ENCODE data around the gene CFAP97D2. TPM values are rescaled to one million over a fixed set of nuclear protein-coding genes. Genes with fewer than 3 reads are reported as not detected.
"Not testable (repeated sequence)": the region's sequence is repeated elsewhere in the genome, so short reads cannot be mapped to it uniquely, and the experiment has no call there.

Gene CFAP97D2
- total RNA-seq, 4 donors from 2014 or later, result not detected

- intact Hi-C loops (cut with DNase I), result no loop called here
- Histone ChIP-seq H3K4me1 (no peaks in the 10 kb centered on the region), H3K9me3 (no peaks in the 10 kb centered on the region), H3K27me3 (no peaks in the 10 kb centered on the region), H3K4me3 (no peak overlapping the region), H3K27ac (replicated peaks in 1 of 4) (no peak overlapping the region), H3K36me3 (peaks cover 76 to 100% (median 91%) of the 10 kb centered on the region in 4 donors)
- TF ChIP-seq POLR2A (IDR thresholded peaks at IDR 0.05; ENCODE audit: low read depth) (no peak), POLR2AphosphoS5 (IDR thresholded peaks at IDR 0.05) (no peak), EP300 (IDR thresholded peaks at IDR 0.05) (no peak)
- TF ChIP-seq, protein P1, sequence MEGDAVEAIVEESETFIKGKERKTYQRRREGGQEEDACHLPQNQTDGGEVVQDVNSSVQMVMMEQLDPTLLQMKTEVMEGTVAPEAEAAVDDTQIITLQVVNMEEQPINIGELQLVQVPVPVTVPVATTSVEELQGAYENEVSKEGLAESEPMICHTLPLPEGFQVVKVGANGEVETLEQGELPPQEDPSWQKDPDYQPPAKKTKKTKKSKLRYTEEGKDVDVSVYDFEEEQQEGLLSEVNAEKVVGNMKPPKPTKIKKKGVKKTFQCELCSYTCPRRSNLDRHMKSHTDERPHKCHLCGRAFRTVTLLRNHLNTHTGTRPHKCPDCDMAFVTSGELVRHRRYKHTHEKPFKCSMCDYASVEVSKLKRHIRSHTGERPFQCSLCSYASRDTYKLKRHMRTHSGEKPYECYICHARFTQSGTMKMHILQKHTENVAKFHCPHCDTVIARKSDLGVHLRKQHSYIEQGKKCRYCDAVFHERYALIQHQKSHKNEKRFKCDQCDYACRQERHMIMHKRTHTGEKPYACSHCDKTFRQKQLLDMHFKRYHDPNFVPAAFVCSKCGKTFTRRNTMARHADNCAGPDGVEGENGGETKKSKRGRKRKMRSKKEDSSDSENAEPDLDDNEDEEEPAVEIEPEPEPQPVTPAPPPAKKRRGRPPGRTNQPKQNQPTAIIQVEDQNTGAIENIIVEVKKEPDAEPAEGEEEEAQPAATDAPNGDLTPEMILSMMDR (IDR thresholded peaks at IDR 0.05), result no peak
- 84% methylated on average over 3 of the region's 3 CpGs for WGBS
- peak; percentile 4 for DNase-seq (ENCODE audit: extremely low spot score)
Observed at GRCh38 chr13:114260814-114261213, 81.8 kb downstream of the CFAP97D2 start.

DNA sequence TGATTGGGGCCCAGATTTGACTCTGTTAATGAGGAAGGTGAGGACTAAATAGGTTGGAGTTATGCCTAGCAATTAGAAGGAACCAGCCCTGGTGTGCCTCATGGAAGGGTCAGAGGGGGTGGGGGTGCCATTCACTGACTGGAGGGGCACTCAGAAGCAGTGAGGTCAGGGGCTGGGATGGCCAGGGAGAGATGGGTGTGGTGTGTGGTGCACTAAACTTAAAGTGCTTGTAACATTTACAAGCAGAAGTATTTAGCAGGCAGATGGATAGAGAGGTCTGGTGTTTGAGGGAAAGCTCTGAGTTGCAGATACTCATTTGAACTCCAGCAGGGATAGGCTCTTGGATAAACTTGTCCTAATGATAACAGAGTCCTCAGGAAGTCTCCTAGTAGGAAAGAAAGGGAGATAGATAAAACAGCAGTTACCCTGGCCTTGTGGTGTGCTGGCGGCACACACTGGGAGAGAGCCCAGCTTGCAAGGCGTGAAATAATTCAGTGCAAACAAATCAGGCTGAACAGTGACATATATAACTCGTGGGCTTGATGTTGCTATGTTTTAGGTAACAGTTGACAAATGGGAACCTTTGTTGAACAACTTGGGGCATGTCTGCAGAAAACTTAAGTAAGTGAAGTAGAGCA is 82.4 kb downstream of the CFAP97D2 start:
- Histone ChIP-seq H3K27me3 (no peaks in the 10 kb centered on the region), H3K27ac (replicated peaks in 1 of 4) (no peak overlapping the region), H3K4me1 (no peaks in the 10 kb centered on the region), H3K36me3 (peaks cover 82 to 100% (median 94%) of the 10 kb centered on the region in 4 donors), H3K4me3 (no peak overlapping the region), H3K9me3 (no peaks in the 10 kb centered on the region)
- intact Hi-C loops (cut with DNase I), result no loop called here
- TF ChIP-seq, protein P1 (IDR thresholded peaks at IDR 0.05), result no peak
- TF ChIP-seq POLR2AphosphoS5 (IDR thresholded peaks at IDR 0.05), result no peak
- DNase-seq (ENCODE audit: extremely low spot score), result peak; percentile 70
- WGBS, result 60% methylated on average over 3 of the region's 3 CpGs

GRCh38 chr13:114263578-114263977 is 84.5 kb downstream of the CFAP97D2 start:
- no peaks in the 10 kb centered on the region for H3K27me3 ChIP-seq
- no peak for DNase-seq (ENCODE audit: extremely low spot score)
- no peaks in the 10 kb centered on the region for H3K4me1 ChIP-seq
- no peak overlapping the region for H3K4me3 ChIP-seq
- TF ChIP-seq EP300 (IDR thresholded peaks at IDR 0.05) (no peak), POLR2A (IDR thresholded peaks at IDR 0.05; ENCODE audit: low read depth) (no peak), POLR2AphosphoS5 (IDR thresholded peaks at IDR 0.05) (no peak)
- TF ChIP-seq, protein P1 (IDR thresholded peaks at IDR 0.05), result no peak
- intact Hi-C loops (cut with DNase I), result no loop called here
- no peak overlapping the region for H3K27ac ChIP-seq (replicated peaks in 1 of 4)
- WGBS, result 78% methylated on average over 5 of the region's 5 CpGs
- peaks cover 71 to 100% (median 96%) of the 10 kb centered on the region in 4 donors for H3K36me3 ChIP-seq
- no peaks in the 10 kb centered on the region for H3K9me3 ChIP-seq

DNA sequence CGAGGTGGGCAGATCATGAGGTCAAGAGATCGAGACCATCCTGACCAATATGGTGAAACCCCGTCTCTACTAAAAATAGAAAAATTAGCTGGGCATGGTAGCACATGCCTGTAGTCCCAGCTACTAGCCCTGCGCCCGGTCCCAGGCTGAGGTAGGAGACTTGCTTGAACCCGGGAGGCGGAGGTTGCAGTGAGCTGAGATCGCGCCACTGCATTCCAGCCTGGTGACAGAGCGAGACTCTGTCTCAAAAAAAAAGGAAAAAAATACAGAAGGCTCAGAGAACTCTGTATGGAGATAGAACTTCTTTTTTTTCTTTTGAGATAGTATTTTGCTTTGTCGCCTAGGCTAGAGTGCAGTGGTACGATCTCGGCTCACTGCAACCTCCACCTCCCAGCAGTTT is 85.3 kb downstream of the CFAP97D2 start:
- H3K9me3 ChIP-seq; H3K4me3 ChIP-seq; H3K27ac ChIP-seq (replicated peaks in 1 of 4); DNase-seq (ENCODE audit: extremely low spot score); H3K4me1 ChIP-seq; intact Hi-C loops (cut with DNase I); H3K27me3 ChIP-seq: not testable (repeated sequence)
- peaks cover 73 to 100% (median 96%) of the 10 kb centered on the region in 4 donors for H3K36me3 ChIP-seq
- WGBS, result 97% methylated on average over 13 of the region's 13 CpGs

GRCh38 chr13:114264886-114265611 is 86.0 kb downstream of the CFAP97D2 start:
- no peak overlapping the region for H3K27ac ChIP-seq (replicated peaks in 1 of 4)

More at GRCh38 chr13:114264886-114265611, 86.0 kb downstream of the CFAP97D2 start:
- TF ChIP-seq POLR2AphosphoS5 (IDR thresholded peaks at IDR 0.05) (no peak), POLR2A (IDR thresholded peaks at IDR 0.05; ENCODE audit: low read depth) (no peak), EP300 (IDR thresholded peaks at IDR 0.05) (no peak)
- TF ChIP-seq, protein P1 (IDR thresholded peaks at IDR 0.05), result no peak
- DNase-seq (ENCODE audit: extremely low spot score), result no peak
- H3K36me3 ChIP-seq, result peaks cover 71 to 100% (median 96%) of the 10 kb centered on the region in 4 donors
- 87% methylated on average over 8 of the region's 8 CpGs for WGBS
- H3K27me3 ChIP-seq, result no peaks in the 10 kb centered on the region
- H3K9me3 ChIP-seq, result no peaks in the 10 kb centered on the region
- H3K4me3 ChIP-seq, result no peak overlapping the region
- intact Hi-C loops (cut with DNase I), result no loop called here
- no peaks in the 10 kb centered on the region for H3K4me1 ChIP-seq
